ENCODE data around the gene TMEM63A.

DNA sequence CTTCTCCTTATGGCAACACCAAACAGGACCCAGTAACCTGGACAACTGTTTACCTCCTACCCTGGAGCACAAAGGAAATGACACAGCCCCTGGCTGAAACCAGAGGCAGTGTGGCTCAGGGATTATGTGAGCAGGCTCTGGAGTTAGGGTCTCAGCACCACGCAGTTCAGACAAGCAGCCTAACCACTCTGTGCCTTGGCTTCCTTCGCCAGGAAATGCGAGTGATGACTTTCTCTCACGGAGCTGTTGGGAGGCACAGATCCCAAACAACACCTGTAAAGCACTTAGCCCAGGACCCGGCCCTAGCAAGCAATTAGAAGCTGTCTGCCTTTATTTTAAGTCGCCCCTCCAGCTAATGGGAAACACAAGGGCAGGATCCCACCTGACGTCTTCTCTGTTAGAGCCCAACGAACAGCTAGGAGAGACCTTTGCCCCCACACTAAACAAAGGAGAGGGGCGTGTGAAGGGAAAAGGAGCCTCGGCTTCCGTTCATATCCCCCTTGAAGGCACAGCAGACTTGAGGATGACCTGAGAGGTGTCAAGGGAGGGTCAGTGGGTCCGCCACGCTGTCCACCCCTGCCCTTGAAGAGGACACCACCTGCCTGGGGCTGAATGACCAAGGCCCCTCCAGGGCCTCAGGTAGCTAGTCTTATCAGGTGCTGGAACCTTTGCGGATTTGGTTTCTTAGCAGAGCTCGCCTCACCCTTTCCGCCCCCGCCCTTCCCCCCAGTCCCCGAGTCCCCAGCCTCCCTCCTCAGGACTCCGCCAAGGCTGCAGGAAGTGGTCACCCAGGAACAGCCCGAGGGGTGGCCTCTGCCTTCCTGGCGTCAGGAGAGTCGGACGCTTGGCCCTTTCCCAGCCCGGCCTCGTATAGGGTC, 860 bp downstream of the TMEM63A start:
- TF ChIP-seq CTCF (IDR thresholded peaks at IDR 0.05): no peak
- TF ChIP-seq POLR2A (IDR thresholded peaks at IDR 0.05): no peak
